ENCODE data around the gene NHSL2.

Gene NHSL2

DNA sequence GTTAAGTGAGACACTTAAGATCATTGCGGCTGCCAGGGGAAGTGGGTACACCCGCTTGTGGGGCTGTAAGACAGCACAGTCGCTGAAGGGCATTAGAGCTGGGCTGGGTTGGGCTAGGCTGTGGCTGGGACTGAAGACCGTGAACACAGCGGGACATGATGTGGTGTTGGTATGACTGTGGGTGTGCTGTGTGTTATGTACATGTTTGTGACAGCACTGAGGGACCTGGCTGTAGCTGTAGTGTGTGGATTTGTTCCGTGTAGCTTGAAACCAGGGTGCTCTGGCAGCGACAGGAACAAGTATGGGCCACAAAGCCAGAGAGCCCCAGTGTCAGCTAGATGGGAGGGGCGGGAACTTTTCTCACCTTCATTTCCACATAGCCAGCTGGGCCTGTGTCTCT lies 82.1 kb downstream of the NHSL2 start:
- H3K4me1 ChIP-seq (ENCODE audit: insufficient read depth, low read length): peaks cover 29% of the 10 kb centered on the region
- H3K4me3 ChIP-seq (ENCODE audit: low read length): no peak overlapping the region
- H3K9ac ChIP-seq (ENCODE audit: low read depth, low read length): no peak overlapping the region

DNA sequence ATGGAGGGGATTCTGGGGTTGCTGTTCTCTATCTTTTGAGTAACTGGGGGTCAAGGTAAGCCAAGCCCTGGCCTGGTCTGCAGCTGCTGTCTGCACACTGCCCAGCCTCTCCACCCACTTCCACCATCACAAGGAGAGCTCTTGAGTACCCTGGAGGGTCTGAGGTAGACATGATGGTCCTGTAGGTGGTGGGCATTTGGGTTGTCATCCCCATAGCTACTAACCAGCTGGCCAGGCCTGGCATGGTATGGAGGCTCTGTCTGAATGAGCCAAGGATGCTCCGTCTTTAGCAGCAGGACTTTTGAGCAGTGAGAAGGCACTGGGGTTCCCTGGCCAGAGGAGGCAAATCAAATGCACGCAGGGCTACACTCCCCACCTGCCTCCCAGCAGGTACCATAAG lies 82.7 kb downstream of the NHSL2 start:
- Histone ChIP-seq H3K4me1 (ENCODE audit: insufficient read depth, low read length) (peaks cover 29% of the 10 kb centered on the region), H3K4me3 (ENCODE audit: low read length) (no peak overlapping the region), H3K27ac (ENCODE audit: low read length) (no peak overlapping the region), H3K9me3 (ENCODE audit: insufficient read depth, low read depth, low read length) (no peaks in the 10 kb centered on the region), H3K9ac (ENCODE audit: low read depth, low read length) (no peak overlapping the region), H3K27me3 (ENCODE audit: insufficient read depth, low read length) (no peaks in the 10 kb centered on the region), H3K36me3 (ENCODE audit: insufficient read depth, low read depth, low read length) (no peaks in the 10 kb centered on the region)

More for the DNA sequence above, 82.1 kb downstream of the NHSL2 start:
- Histone ChIP-seq H3K27ac (ENCODE audit: low read length) (no peak overlapping the region), H3K27me3 (ENCODE audit: insufficient read depth, low read length) (no peaks in the 10 kb centered on the region), H3K36me3 (ENCODE audit: insufficient read depth, low read depth, low read length) (no peaks in the 10 kb centered on the region), H3K9me3 (ENCODE audit: insufficient read depth, low read depth, low read length) (no peaks in the 10 kb centered on the region)

- H3K36me3 ChIP-seq (ENCODE audit: insufficient read depth, low read depth, low read length): no peaks in the 10 kb centered on the region
- H3K27ac ChIP-seq (ENCODE audit: low read length): no peak overlapping the region
- peaks cover 29% of the 10 kb centered on the region for H3K4me1 ChIP-seq (ENCODE audit: insufficient read depth, low read length)
- no peak overlapping the region for H3K9ac ChIP-seq (ENCODE audit: low read depth, low read length)
- no peaks in the 10 kb centered on the region for H3K9me3 ChIP-seq (ENCODE audit: insufficient read depth, low read depth, low read length)
- no peaks in the 10 kb centered on the region for H3K27me3 ChIP-seq (ENCODE audit: insufficient read depth, low read length)
- H3K4me3 ChIP-seq (ENCODE audit: low read length): no peak overlapping the region
Observed at GRCh38 chrX:71994601-71995000, 84.0 kb downstream of the NHSL2 start.

GRCh38 chrX:71995122-71995521 lies 84.5 kb downstream of the NHSL2 start:
- no peaks in the 10 kb centered on the region for H3K27me3 ChIP-seq (ENCODE audit: insufficient read depth, low read length)
- H3K36me3 ChIP-seq (ENCODE audit: insufficient read depth, low read depth, low read length): no peaks in the 10 kb centered on the region
- no peak overlapping the region for H3K9ac ChIP-seq (ENCODE audit: low read depth, low read length)
- no peaks in the 10 kb centered on the region for H3K9me3 ChIP-seq (ENCODE audit: insufficient read depth, low read depth, low read length)
- no peak overlapping the region for H3K4me3 ChIP-seq (ENCODE audit: low read length)
- peaks cover 29% of the 10 kb centered on the region for H3K4me1 ChIP-seq (ENCODE audit: insufficient read depth, low read length)
- no peak overlapping the region for H3K27ac ChIP-seq (ENCODE audit: low read length)

DNA sequence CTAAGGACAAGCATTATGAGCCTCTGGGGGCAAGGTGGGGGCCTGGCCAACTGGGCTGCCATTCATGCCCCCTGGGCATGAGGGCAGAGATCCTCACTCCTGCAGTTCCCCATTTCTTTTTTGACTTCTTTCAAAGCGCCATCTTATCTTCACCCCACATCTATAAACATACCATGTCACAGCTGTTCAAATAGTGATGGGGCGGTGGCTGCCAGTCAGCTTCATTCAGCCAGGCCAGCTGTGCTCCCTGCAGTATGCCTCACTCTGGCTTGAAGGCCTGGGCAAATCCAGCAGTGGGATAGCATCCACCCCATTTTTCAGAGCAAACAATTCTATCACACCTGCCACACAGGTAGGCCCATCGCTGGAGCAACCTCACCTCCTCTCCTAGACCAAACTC lies 85.5 kb downstream of the NHSL2 start:
- no peak overlapping the region for H3K27ac ChIP-seq (ENCODE audit: low read length)

GRCh38 chrX:71996826-71997225 lies 86.2 kb downstream of the NHSL2 start:
- Histone ChIP-seq H3K36me3 (ENCODE audit: insufficient read depth, low read depth, low read length) (no peaks in the 10 kb centered on the region), H3K9me3 (ENCODE audit: insufficient read depth, low read depth, low read length) (no peaks in the 10 kb centered on the region), H3K9ac (ENCODE audit: low read depth, low read length) (peak overlapping the region; percentile 48; the same call in 1 of the 2 replicates), H3K4me1 (ENCODE audit: insufficient read depth, low read length) (peaks cover 24% of the 10 kb centered on the region), H3K4me3 (ENCODE audit: low read length) (0 out of 2 replicates have a peak overlapping the region, but pooled peaks have one; percentile 30), H3K27me3 (ENCODE audit: insufficient read depth, low read length) (no peaks in the 10 kb centered on the region), H3K27ac (ENCODE audit: low read length) (no peak overlapping the region)

More for the DNA sequence above, 85.5 kb downstream of the NHSL2 start:
- peaks cover 26% of the 10 kb centered on the region for H3K4me1 ChIP-seq (ENCODE audit: insufficient read depth, low read length)
- H3K4me3 ChIP-seq (ENCODE audit: low read length): 0 out of 2 replicates have a peak overlapping the region, but pooled peaks have one; percentile 30
- no peaks in the 10 kb centered on the region for H3K9me3 ChIP-seq (ENCODE audit: insufficient read depth, low read depth, low read length)
- no peak overlapping the region for H3K9ac ChIP-seq (ENCODE audit: low read depth, low read length)
- H3K27me3 ChIP-seq (ENCODE audit: insufficient read depth, low read length): no peaks in the 10 kb centered on the region
- H3K36me3 ChIP-seq (ENCODE audit: insufficient read depth, low read depth, low read length): no peaks in the 10 kb centered on the region

DNA sequence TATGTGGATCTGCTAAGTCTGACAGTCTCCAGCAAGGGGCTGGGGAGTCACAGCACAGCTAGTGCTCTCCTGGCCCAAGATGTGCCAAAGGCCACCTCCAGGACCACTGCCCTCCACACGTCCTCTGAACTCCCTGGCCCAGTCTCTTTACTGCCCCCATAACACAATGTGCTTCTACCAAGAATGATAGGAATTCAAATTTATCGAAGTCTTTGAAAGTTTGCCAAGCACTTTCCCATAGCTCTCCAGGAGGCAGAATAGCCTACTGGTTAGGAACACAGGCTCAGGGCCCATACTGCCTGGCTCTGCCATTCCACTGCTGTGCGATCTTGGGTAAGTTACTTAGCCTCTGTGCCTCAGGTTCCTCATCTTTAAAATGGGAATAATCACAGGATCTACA lies 86.7 kb downstream of the NHSL2 start:
- H3K36me3 ChIP-seq (ENCODE audit: insufficient read depth, low read depth, low read length): no peaks in the 10 kb centered on the region
- no peaks in the 10 kb centered on the region for H3K27me3 ChIP-seq (ENCODE audit: insufficient read depth, low read length)
- no peak overlapping the region for H3K27ac ChIP-seq (ENCODE audit: low read length)
- H3K9ac ChIP-seq (ENCODE audit: low read depth, low read length): peak overlapping the region; percentile 48; the same call in 1 of the 2 replicates
- H3K9me3 ChIP-seq (ENCODE audit: insufficient read depth, low read depth, low read length): no peaks in the 10 kb centered on the region
- peaks cover 22% of the 10 kb centered on the region for H3K4me1 ChIP-seq (ENCODE audit: insufficient read depth, low read length)
- H3K4me3 ChIP-seq (ENCODE audit: low read length): no peak overlapping the region

- no peaks in the 10 kb centered on the region for H3K9me3 ChIP-seq (ENCODE audit: insufficient read depth, low read depth, low read length)
- no peak overlapping the region for H3K27ac ChIP-seq (ENCODE audit: low read length)
Observed at GRCh38 chrX:71998836-71999509, 88.3 kb downstream of the NHSL2 start.

DNA sequence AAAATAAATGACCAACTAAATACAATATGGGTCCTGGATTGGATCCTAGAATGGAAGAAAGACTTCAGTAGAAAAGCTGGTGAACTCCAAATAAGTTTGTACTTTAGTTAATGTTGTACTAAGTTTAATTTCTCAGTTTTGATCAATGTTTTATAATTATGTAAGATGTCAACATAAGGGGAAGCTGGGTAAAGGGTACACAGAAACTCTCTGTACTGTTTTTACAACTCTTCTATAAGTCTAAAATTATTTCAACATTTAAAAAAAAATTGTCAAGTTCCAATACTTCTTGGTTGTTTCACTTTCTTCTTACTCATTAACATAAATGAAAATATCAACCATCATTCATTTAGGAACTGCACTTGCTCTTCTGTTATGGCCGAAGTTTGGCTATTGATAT lies 88.9 kb downstream of the NHSL2 start:
- H3K36me3 ChIP-seq (ENCODE audit: insufficient read depth, low read depth, low read length): no peaks in the 10 kb centered on the region
- peaks cover 26% of the 10 kb centered on the region for H3K4me1 ChIP-seq (ENCODE audit: insufficient read depth, low read length)
- no peaks in the 10 kb centered on the region for H3K9me3 ChIP-seq (ENCODE audit: insufficient read depth, low read depth, low read length)
- H3K9ac ChIP-seq (ENCODE audit: low read depth, low read length): no peak overlapping the region
- no peaks in the 10 kb centered on the region for H3K27me3 ChIP-seq (ENCODE audit: insufficient read depth, low read length)
- no peak overlapping the region for H3K4me3 ChIP-seq (ENCODE audit: low read length)
- no peak overlapping the region for H3K27ac ChIP-seq (ENCODE audit: low read length)

More at GRCh38 chrX:71998836-71999509, 88.3 kb downstream of the NHSL2 start:
- Histone ChIP-seq H3K27me3 (ENCODE audit: insufficient read depth, low read length) (no peaks in the 10 kb centered on the region), H3K9ac (ENCODE audit: low read depth, low read length) (no peak overlapping the region), H3K4me3 (ENCODE audit: low read length) (no peak overlapping the region), H3K36me3 (ENCODE audit: insufficient read depth, low read depth, low read length) (no peaks in the 10 kb centered on the region), H3K4me1 (ENCODE audit: insufficient read depth, low read length) (peaks cover 26% of the 10 kb centered on the region)

DNA sequence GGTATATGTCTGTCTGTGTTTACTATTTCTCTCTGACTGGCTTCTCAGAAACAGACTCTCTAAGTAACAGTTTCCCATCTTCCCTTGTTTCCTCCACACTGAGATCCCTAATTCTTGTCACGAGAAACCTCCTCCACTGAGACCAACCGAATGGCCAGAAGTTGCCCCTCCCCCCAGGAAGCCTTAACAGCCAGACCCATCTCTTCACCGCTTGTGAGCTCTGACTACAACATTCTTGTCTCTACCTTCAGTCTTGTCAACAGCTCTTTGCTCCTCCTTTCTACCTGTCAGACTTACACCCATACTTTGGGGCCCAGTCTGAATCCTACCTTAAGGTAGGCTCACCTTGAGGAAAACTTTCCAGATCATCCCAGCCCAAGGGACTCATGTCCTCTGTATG lies 90.8 kb downstream of the NHSL2 start:
- H3K9ac ChIP-seq (ENCODE audit: low read depth, low read length): no peak overlapping the region
- H3K36me3 ChIP-seq (ENCODE audit: insufficient read depth, low read depth, low read length): no peaks in the 10 kb centered on the region
- H3K27me3 ChIP-seq (ENCODE audit: insufficient read depth, low read length): no peaks in the 10 kb centered on the region
- no peak overlapping the region for H3K27ac ChIP-seq (ENCODE audit: low read length)
- H3K9me3 ChIP-seq (ENCODE audit: insufficient read depth, low read depth, low read length): no peaks in the 10 kb centered on the region
- H3K4me3 ChIP-seq (ENCODE audit: low read length): no peak overlapping the region
- peaks cover 22% of the 10 kb centered on the region for H3K4me1 ChIP-seq (ENCODE audit: insufficient read depth, low read length)

- no peak overlapping the region for H3K4me3 ChIP-seq (ENCODE audit: low read length)
- no peak overlapping the region for H3K9ac ChIP-seq (ENCODE audit: low read depth, low read length)
- no peak overlapping the region for H3K27ac ChIP-seq (ENCODE audit: low read length)
- H3K27me3 ChIP-seq (ENCODE audit: insufficient read depth, low read length): no peaks in the 10 kb centered on the region
- no peaks in the 10 kb centered on the region for H3K9me3 ChIP-seq (ENCODE audit: insufficient read depth, low read depth, low read length)
- no peaks in the 10 kb centered on the region for H3K36me3 ChIP-seq (ENCODE audit: insufficient read depth, low read depth, low read length)
- peaks cover 20% of the 10 kb centered on the region for H3K4me1 ChIP-seq (ENCODE audit: insufficient read depth, low read length)
Observed at GRCh38 chrX:72001906-72002305, 91.3 kb downstream of the NHSL2 start.

- H3K36me3 ChIP-seq (ENCODE audit: insufficient read depth, low read depth, low read length): no peaks in the 10 kb centered on the region
- H3K27ac ChIP-seq (ENCODE audit: low read length): no peak overlapping the region
- no peak overlapping the region for H3K4me3 ChIP-seq (ENCODE audit: low read length)
- H3K9me3 ChIP-seq (ENCODE audit: insufficient read depth, low read depth, low read length): no peaks in the 10 kb centered on the region
- H3K4me1 ChIP-seq (ENCODE audit: insufficient read depth, low read length): peaks cover 14% of the 10 kb centered on the region
- H3K9ac ChIP-seq (ENCODE audit: low read depth, low read length): no peak overlapping the region
- H3K27me3 ChIP-seq (ENCODE audit: insufficient read depth, low read length): no peaks in the 10 kb centered on the region
Observed at GRCh38 chrX:72002875-72003274, 92.2 kb downstream of the NHSL2 start.

All from iPS-20b (cell line).